Lung (tissue), 12 donors: ENCODE results near the gene DNAJC1. TPM values are rescaled to one million over a fixed set of nuclear protein-coding genes. Genes with fewer than 3 reads are reported as not detected.
A peak's percentile ranks its signal among the peaks of the same experiment; 100 is the strongest.

Experiments
- ATAC-seq: fragments of 200-7000 bp; cut with Tn5 transposase; one replicate; pipeline ENCODE4 v1.9.1; 2020; ENCODE audit warnings: moderate number of reproducible peaks; ENCODE audit not compliant: insufficient read depth, low FRiP score
- DNase-seq, 3 donors: peaks; one replicate each; pipeline ENCODE4 v3.0.0-alpha.2; 2013 to 2017
- H3K27ac ChIP-seq, 2 donors: one replicate each; pipeline ENCODE4 v1.5.1; 2013; ENCODE audit warnings: mild to moderate bottlenecking in 2 of 2, moderate library complexity in 2 of 2, control low read depth in 1 of 2, inconsistent platforms in 1 of 2, low read depth in 1 of 2, low read length in 1 of 2
- H3K27me3 ChIP-seq, 3 donors: one replicate each; pipeline ENCODE4 v1.5.1; 2013; ENCODE audit warnings: low read length in 2 of 3; ENCODE audit not compliant: control insufficient read depth in 3 of 3, insufficient read depth in 3 of 3
- H3K36me3 ChIP-seq, 4 donors: one replicate each; pipeline ENCODE4 v1.5.1; 2013; ENCODE audit warnings: low read length in 4 of 4, mild to moderate bottlenecking in 1 of 4, moderate library complexity in 1 of 4; ENCODE audit not compliant: control insufficient read depth in 4 of 4, insufficient read depth in 4 of 4
- H3K4me1 ChIP-seq, 5 donors: one replicate each; pipeline ENCODE4 v1.5.1; 2013; ENCODE audit warnings: low read length in 5 of 5, mild to moderate bottlenecking in 2 of 5, moderate library complexity in 1 of 5; ENCODE audit not compliant: control insufficient read depth in 5 of 5, insufficient read depth in 5 of 5
- H3K4me3 ChIP-seq: one replicate; pipeline ENCODE4 v1.5.1; 2013; ENCODE audit warnings: mild to moderate bottlenecking, control low read depth, moderate library complexity
- H3K9ac ChIP-seq, 2 donors: one replicate each; pipeline ENCODE4 v1.5.1; 2013; ENCODE audit warnings: low read length in 2 of 2, control low read depth in 1 of 2; ENCODE audit not compliant: insufficient read depth in 1 of 2
- H3K9me3 ChIP-seq, 4 donors: one replicate each; pipeline ENCODE4 v1.5.1; 2013; ENCODE audit warnings: low read length in 3 of 4, mild to moderate bottlenecking in 1 of 4, moderate library complexity in 1 of 4; ENCODE audit not compliant: control insufficient read depth in 4 of 4, insufficient read depth in 3 of 4
- WGBS, 2 donors: extraction: QIAGEN DNeasy Blood & Tissue Kit; methylation state at CpG; one replicate each; pipeline ENCODE4 v1.1.7; 2013; 5-methylcytosine and 5-hydroxymethylcytosine counted together
- polyA plus RNA-seq, 2 donors: library from polyadenylated mRNA; stranded (reverse); fragments of 200-250 nt; gene quantifications; one replicate each; pipeline ENCODE4 v1.2.1, GENCODE V29; 2013
- total RNA-seq, 2 donors: library from RNA; depleted of rRNA in 1 of 2; stranded (reverse); fragments of >200 nt in 1 of 2; gene quantifications; one replicate each; pipeline ENCODE4 v1.2.1, GENCODE V29; 2014 to 2021
- TF ChIP-seq, protein P1 (sequence below): IDR thresholded peaks from 2 replicates; pipeline ENCODE4 v1.5.1; 2012; ENCODE audit warnings: mild to moderate bottlenecking; ENCODE audit errors: control extremely low read depth, extremely low read depth
- donor health status: control.
- donor health status: control.
- donor health status: Bipolar disorder and iron deficiency.
- donor health status: healthy.
- donor health status: DM: yes; HTN: yes; CAD: no.

DNAJC1 gene
- total and polyA plus RNA-seq, 4 donors: 31.0 to 38.2 (median 35.6) TPM

DNA sequence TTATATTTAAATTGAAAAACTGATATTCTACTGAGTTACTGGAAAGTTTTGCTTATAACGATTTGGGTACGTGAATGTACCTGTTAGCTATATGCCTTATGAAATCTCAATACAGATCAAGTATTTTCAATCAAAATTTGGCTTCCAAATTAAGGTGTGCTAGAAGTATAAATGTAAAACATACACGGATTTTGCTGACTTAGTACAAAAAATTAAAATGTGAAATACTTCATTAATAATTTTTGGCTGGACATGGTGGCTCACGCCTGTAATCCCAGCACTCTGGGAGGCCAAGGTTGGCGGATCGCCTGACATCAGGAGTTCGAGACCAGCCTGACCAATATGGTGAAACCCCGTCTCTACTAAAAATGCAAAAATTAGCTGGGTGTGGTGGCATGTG, 11.7 kb downstream of the DNAJC1 start:
- no peak overlapping the region for H3K4me3 ChIP-seq
- TF ChIP-seq, protein P1, sequence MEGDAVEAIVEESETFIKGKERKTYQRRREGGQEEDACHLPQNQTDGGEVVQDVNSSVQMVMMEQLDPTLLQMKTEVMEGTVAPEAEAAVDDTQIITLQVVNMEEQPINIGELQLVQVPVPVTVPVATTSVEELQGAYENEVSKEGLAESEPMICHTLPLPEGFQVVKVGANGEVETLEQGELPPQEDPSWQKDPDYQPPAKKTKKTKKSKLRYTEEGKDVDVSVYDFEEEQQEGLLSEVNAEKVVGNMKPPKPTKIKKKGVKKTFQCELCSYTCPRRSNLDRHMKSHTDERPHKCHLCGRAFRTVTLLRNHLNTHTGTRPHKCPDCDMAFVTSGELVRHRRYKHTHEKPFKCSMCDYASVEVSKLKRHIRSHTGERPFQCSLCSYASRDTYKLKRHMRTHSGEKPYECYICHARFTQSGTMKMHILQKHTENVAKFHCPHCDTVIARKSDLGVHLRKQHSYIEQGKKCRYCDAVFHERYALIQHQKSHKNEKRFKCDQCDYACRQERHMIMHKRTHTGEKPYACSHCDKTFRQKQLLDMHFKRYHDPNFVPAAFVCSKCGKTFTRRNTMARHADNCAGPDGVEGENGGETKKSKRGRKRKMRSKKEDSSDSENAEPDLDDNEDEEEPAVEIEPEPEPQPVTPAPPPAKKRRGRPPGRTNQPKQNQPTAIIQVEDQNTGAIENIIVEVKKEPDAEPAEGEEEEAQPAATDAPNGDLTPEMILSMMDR: no peak
- no peaks in the 10 kb centered on the region for H3K36me3 ChIP-seq
- no peak for DNase-seq
- 94 to 95% methylated on average over 8 of the region's 8 CpGs for WGBS, 2 donors
- H3K9ac ChIP-seq: no peak overlapping the region
- H3K27me3 ChIP-seq: no peaks in the 10 kb centered on the region
- ATAC-seq: no peak
- H3K27ac ChIP-seq: no peak overlapping the region
- no peaks in the 10 kb centered on the region for H3K9me3 ChIP-seq
- no peaks in the 10 kb centered on the region for H3K4me1 ChIP-seq

DNA sequence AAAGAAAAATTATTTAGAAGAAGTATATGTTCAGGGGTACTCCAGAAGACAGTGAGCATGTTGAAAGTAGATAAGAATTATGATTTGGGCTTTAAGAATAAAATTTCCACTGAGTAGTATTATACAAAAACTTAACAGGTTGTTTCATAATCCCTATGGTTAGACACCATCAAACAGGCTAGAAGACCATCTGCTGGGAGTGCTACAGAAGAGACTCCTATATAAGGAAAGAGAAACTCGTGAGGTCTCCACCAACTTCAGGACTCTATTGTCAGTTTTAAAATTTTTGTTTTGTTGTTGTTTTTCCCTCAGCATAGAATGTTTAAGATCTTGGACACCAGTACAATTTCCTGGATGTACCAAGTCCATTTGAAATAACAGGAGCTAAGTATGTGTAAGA, 13.1 kb downstream of the DNAJC1 start:
- Histone ChIP-seq H3K36me3 (no peaks in the 10 kb centered on the region), H3K27me3 (no peaks in the 10 kb centered on the region), H3K27ac (no peak overlapping the region), H3K4me3 (no peak overlapping the region), H3K9me3 (no peaks in the 10 kb centered on the region), H3K9ac (no peak overlapping the region), H3K4me1 (no peaks in the 10 kb centered on the region)
- DNase-seq (no peak), ATAC-seq (no peak)
- 51 to 57% methylated on average over 1 of the region's 1 CpG for WGBS, 2 donors
- TF ChIP-seq, protein P1: no peak

GRCh38 chr10:21989453-21990154, 13.9 kb downstream of the DNAJC1 start:
- whole genome bisulfite sequencing, 2 donors: 46 to 52% methylated on average over 5 of the region's 5 CpGs
- H3K36me3 ChIP-seq: no peaks in the 10 kb centered on the region
- no peaks in the 10 kb centered on the region for H3K27me3 ChIP-seq
- TF ChIP-seq, protein P1: peak; percentile 21
- ATAC-seq (peak; percentile 58), DNase-seq (peak; percentile 55 to 76 (median 71))
- H3K9ac ChIP-seq: no peak overlapping the region
- no peaks in the 10 kb centered on the region for H3K4me1 ChIP-seq
- no peaks in the 10 kb centered on the region for H3K9me3 ChIP-seq
- H3K27ac ChIP-seq: no peak overlapping the region
- no peak overlapping the region for H3K4me3 ChIP-seq

- TF ChIP-seq, protein P1: no peak
- Histone ChIP-seq H3K36me3 (no peaks in the 10 kb centered on the region), H3K9me3 (no peaks in the 10 kb centered on the region), H3K27ac (no peak overlapping the region), H3K9ac (no peak overlapping the region), H3K4me3 (no peak overlapping the region), H3K27me3 (no peaks in the 10 kb centered on the region), H3K4me1 (peaks cover 0 to 6% (median 0%) of the 10 kb centered on the region in 5 donors)
- ATAC-seq (no peak), DNase-seq (no peak)
- 89 to 91% methylated on average over 1 of the region's 1 CpG for WGBS, 2 donors
Measured at GRCh38 chr10:21985541-21985940, 18.0 kb downstream of the DNAJC1 start.
